Colonic mucosa (tissue), 4 donors: Measurements from ENCODE around the gene TET1. TPM values are rescaled to one million over a fixed set of nuclear protein-coding genes. Genes with fewer than 3 reads are reported as not detected.
"Not testable (repeated sequence)": the region's sequence is repeated elsewhere in the genome, so short reads cannot be mapped to it uniquely, and the experiment has no call there.

Experiments
- DNase-seq: peaks from one replicate; pipeline ENCODE4 v3.0.0-alpha.2; 2020
- H3K27ac ChIP-seq: fragments of 200-600 bp; one replicate; pipeline ENCODE4 v1.8.0; 2021
- H3K27me3 ChIP-seq: fragments of 200-600 bp; one replicate; pipeline ENCODE4 v1.8.0; 2021
- H3K36me3 ChIP-seq: fragments of 200-600 bp; one replicate; pipeline ENCODE4 v1.8.0; 2021
- H3K4me1 ChIP-seq: fragments of 200-600 bp; one replicate; pipeline ENCODE4 v1.8.0; 2021; ENCODE audit warnings: mild to moderate bottlenecking
- H3K4me3 ChIP-seq: fragments of 200-600 bp; one replicate; pipeline ENCODE4 v1.8.0; 2021
- H3K9ac ChIP-seq, 2 donors: one replicate each; pipeline ENCODE4 v1.7.0; 2013; ENCODE audit warnings: control low read depth in 2 of 2, low read depth in 2 of 2, low read length in 2 of 2
- H3K9me3 ChIP-seq: fragments of 200-600 bp; one replicate; pipeline ENCODE4 v1.8.0; 2021
- intact Hi-C: fragments of 100-400 bp; cut with DNase I; formaldehyde crosslinking; loops from one replicate; pipeline ENCODE4 v1.14.1; 2022
- total RNA-seq, 2 donors: library from RNA; stranded (reverse); fragmentation: NEBNext Ultra II Directional in 1 of 2; extraction: Animal tissue kit (Norgen Biotek cat#: 25700) in 1 of 2; gene quantifications; one replicate each; pipeline ENCODE4 v1.2.1, GENCODE V29; 2021
- TF ChIP-seq, protein P1 (sequence below): fragments of 200-600 bp; IDR thresholded peaks from one replicate; pipeline ENCODE4 v1.8.0; 2022; ENCODE audit warnings: antibody characterized with exemption, mild to moderate bottlenecking
- donor health status: healthy.
- donor health status: DM: no; HTN: no; CAD: no.
- donor health status: DM: no; HTN: no; CAD: no.

The TET1 gene
- total RNA-seq, 2 donors from 2014 or later, result 0.57 to 1.1 TPM

DNA sequence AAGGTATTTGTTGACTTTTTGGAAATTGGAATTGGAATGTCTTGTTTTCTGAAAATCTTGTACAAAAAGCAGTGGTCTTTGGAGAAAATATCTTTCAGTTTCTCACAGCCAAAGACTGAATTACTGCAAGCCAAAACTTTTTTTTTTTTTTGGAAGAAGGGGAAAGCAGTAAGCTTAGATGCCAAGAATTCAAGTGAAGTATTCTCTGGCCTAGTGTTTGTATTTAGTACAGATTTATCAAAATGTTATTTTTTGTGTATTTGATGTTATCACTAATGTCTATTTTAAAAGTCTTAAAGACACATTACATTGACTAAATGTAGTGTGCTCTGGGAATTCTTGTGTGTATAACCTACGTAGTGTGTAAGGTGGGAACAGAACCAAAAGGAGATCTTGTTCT, 6.2 kb downstream of the TET1 start:
- H3K27ac ChIP-seq, result no peak overlapping the region
- DNase-seq, result no peak
- intact Hi-C loops, result no loop called here

GRCh38 chr10:68566955-68567354, 6.8 kb downstream of the TET1 start:
- Histone ChIP-seq H3K36me3 (no peaks in the 10 kb centered on the region), H3K4me1 (no peaks in the 10 kb centered on the region), H3K27ac (no peak overlapping the region), H3K9ac (no peak overlapping the region), H3K27me3 (no peaks in the 10 kb centered on the region), H3K9me3 (no peaks in the 10 kb centered on the region), H3K4me3 (no peak overlapping the region)
- intact Hi-C loops, result no loop called here
- TF ChIP-seq, protein P1, sequence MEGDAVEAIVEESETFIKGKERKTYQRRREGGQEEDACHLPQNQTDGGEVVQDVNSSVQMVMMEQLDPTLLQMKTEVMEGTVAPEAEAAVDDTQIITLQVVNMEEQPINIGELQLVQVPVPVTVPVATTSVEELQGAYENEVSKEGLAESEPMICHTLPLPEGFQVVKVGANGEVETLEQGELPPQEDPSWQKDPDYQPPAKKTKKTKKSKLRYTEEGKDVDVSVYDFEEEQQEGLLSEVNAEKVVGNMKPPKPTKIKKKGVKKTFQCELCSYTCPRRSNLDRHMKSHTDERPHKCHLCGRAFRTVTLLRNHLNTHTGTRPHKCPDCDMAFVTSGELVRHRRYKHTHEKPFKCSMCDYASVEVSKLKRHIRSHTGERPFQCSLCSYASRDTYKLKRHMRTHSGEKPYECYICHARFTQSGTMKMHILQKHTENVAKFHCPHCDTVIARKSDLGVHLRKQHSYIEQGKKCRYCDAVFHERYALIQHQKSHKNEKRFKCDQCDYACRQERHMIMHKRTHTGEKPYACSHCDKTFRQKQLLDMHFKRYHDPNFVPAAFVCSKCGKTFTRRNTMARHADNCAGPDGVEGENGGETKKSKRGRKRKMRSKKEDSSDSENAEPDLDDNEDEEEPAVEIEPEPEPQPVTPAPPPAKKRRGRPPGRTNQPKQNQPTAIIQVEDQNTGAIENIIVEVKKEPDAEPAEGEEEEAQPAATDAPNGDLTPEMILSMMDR, result no peak
- DNase-seq, result no peak

More for the DNA sequence above, 6.2 kb downstream of the TET1 start:
- no peak overlapping the region for H3K4me3 ChIP-seq
- H3K4me1 ChIP-seq, result no peaks in the 10 kb centered on the region
- no peak overlapping the region for H3K9ac ChIP-seq
- H3K27me3 ChIP-seq, result peaks cover 1% of the 10 kb centered on the region
- TF ChIP-seq, protein P1, result no peak
- H3K36me3 ChIP-seq, result no peaks in the 10 kb centered on the region
- no peaks in the 10 kb centered on the region for H3K9me3 ChIP-seq

- TF ChIP-seq, protein P1, result no peak
- DNase-seq, result no peak
- Histone ChIP-seq H3K27me3 (no peaks in the 10 kb centered on the region), H3K9ac (no peak overlapping the region), H3K27ac (no peak overlapping the region), H3K9me3 (no peaks in the 10 kb centered on the region), H3K36me3 (no peaks in the 10 kb centered on the region), H3K4me1 (no peaks in the 10 kb centered on the region), H3K4me3 (no peak overlapping the region)
- intact Hi-C loops, result no loop called here
These were observed 12.0 kb downstream of the TET1 start for GRCh38 chr10:68572151-68572550.

- H3K27ac ChIP-seq, result no peak overlapping the region
- H3K4me1 ChIP-seq, result no peaks in the 10 kb centered on the region
- no peaks in the 10 kb centered on the region for H3K36me3 ChIP-seq
- no peak for DNase-seq
- no peak overlapping the region for H3K4me3 ChIP-seq
- TF ChIP-seq, protein P1, result no peak
- intact Hi-C loops, result no loop called here
- no peaks in the 10 kb centered on the region for H3K27me3 ChIP-seq
- no peaks in the 10 kb centered on the region for H3K9me3 ChIP-seq
- no peak overlapping the region for H3K9ac ChIP-seq
These were observed 13.9 kb downstream of the TET1 start for GRCh38 chr10:68574051-68574450.

DNA sequence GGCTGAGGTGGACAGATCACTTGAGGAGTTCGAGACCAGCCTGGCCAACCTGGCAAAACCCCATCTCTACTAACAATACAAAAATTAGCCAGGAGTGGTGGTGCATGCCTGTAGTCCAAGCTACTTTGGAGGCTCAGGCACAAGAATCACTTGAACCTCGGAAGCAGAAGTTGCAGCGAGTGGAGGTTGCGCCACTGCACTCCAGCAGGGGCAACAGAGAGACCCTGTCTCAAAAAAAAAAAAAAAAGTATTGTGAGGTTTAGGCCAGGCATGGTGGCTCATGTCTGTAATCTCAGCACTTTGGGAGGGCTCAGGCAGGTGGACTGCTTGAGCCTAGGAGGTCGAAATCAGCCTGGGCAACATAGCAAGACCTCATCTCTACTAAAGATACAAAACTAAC, 16.0 kb downstream of the TET1 start:
- Histone ChIP-seq H3K9ac (no peak overlapping the region), H3K27ac (no peak overlapping the region), H3K4me3 (no peak overlapping the region), H3K27me3 (no peaks in the 10 kb centered on the region), H3K36me3 (no peaks in the 10 kb centered on the region), H3K4me1 (no peaks in the 10 kb centered on the region), H3K9me3 (no peaks in the 10 kb centered on the region)
- no peak for DNase-seq
- TF ChIP-seq, protein P1, result no peak
- intact Hi-C loops, result no loop called here

GRCh38 chr10:68578974-68579373, 18.8 kb downstream of the TET1 start:
- Histone ChIP-seq H3K4me1 (no peaks in the 10 kb centered on the region), H3K9ac (no peak overlapping the region), H3K4me3 (no peak overlapping the region), H3K27me3 (no peaks in the 10 kb centered on the region), H3K27ac (no peak overlapping the region), H3K36me3 (no peaks in the 10 kb centered on the region), H3K9me3 (no peaks in the 10 kb centered on the region)
- TF ChIP-seq, protein P1, result no peak
- no peak for DNase-seq
- intact Hi-C loops, result no loop called here

GRCh38 chr10:68584187-68584586, 24.1 kb downstream of the TET1 start:
- H3K27ac ChIP-seq, H3K27me3 ChIP-seq, intact Hi-C loops, H3K36me3 ChIP-seq, H3K4me3 ChIP-seq, DNase-seq, H3K9me3 ChIP-seq, H3K9ac ChIP-seq, H3K4me1 ChIP-seq: not testable (repeated sequence)
